GM18517 (cell line): ENCODE measurements around the gene PIK3AP1.
A peak's percentile ranks its signal among the peaks of the same experiment; 100 is the strongest.

ENCODE experiments used
- ATAC-seq: cut with Tn5 transposase; IDR thresholded peaks from one replicate; pipeline ENCODE4 v1.9.1; 2021; ENCODE audit warnings: mild to moderate bottlenecking, moderate library complexity; ENCODE audit not compliant: unreplicated experiment

Gene PIK3AP1

DNA sequence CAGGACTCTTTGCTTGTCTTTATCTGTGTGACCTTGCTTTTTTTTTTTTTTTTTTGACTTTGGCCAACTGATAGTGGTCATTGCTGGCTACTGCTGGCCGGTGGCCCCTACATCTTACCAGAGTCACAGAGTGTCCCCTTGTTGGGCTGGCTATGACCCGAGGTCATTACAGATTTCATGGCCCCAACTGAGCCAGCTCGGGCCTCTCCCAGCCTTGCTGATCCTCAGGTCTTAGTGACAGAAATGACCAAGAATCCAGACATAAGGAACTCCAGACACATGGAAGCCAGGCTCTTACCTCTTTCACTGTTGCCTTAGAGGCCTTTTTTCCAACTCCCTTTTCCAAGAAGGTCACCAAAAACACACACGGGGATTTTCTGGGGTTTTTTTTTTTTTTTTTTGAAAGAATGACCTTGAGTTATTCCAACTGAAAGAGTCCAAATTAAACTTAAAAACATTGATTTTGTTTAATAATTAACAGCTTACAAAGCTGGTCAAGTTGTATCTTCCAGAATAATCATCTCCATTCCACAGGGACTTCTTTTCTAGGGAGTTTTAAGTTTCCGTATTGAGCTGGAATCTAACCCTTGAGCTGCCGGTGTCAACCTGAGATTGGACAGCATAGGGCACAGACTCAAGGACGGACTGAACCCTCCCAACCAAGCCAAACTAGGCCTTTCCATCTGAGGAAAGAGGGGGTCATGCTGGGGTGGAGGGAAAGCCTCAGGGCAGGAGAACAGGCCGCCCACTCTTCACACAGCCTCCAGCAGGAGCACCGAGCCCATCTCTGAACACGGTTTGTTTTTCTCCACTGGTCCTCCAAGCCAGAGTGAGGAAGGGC lies 43.8 kb downstream of the PIK3AP1 start:
- ATAC-seq, result no peak

DNA sequence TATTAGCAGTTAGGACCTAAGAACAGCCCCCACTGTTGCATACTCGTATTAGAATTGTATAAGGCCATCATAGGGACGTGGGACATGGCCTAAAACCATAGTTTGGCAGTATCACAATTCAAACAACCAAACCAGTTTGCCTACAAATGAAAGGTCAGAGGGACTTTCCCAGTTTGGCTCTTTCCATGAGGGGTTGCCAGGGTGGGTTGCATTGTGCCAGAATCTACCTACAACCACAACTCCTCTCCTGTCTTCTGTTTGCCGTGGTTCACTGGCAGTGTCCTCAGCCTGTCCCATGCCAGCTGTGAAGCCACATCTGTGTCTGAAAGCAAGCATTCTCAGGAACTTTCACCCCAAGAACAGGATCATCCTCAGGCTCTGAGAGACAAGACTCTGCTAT lies 44.5 kb downstream of the PIK3AP1 start:
- ATAC-seq, result no peak

DNA sequence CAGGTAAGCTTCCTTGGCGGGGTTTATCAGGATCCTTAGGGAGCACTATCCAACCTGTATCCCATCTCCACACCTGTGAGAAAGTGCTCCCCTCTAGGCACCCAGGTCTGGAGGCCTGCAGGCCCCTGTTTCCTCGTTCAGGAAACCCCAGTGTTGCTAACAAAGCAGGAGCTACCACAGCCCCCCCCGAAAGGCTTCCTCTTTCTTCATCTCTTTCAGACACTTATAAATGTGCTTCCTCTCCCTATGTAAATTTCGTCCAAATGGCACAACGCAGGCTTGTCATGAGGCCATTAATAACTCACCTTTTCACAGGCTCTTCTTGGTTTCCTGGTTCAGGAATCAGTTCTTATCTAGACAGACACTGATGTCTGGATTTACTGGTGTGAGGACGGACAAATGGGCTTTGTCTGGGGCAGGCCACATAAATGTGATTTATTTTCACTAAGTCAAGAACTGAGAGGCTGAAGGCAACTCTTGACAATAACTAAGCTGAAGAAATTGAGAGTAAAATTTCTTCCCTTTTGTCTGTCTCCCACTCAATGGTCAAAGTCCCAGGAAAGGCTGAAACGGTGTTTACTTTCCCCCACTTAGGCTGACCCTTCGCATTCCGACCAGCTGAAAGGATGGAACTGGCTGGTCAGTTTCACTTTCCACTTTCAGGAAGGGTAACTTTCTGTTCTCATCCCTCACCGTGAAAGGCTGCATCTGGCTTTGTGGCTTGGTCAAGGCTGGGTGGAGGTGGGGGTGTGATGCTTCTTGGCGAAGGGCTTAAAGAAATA lies 46.8 kb downstream of the PIK3AP1 start:
- ATAC-seq, result no peak

DNA sequence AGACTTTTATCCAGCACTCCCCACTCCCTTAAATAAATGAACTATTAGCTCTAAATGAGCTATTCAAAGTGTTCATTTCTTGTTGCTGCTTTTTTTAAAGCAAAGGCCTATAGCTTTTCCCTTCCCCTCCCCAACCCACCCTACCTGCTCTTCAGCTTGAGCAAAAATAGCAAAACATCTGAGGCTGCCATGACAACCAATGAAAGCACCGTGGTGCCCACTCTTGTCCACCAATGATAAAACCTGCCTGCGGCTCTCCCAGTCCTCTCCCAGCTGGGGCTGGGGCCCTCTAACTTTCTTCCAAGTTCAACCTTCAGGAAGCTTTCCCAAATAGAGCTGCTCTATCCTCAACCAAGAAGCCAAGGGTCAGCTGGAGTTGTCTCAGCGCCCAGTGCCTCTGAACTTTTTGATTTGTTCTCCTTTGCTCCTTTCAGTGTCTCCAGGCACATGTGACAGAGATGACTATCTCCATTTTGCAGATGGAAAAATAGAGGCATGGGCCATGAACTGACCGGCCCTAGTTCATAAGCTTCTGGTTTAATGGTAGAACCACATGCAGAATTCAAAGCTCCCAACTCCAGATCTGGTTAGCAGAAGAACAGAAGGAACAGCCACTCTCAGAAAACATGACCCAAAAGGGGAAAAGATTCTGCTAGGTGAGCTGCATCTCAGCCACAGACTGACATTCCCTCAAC lies 47.7 kb downstream of the PIK3AP1 start:
- no peak for ATAC-seq

DNA sequence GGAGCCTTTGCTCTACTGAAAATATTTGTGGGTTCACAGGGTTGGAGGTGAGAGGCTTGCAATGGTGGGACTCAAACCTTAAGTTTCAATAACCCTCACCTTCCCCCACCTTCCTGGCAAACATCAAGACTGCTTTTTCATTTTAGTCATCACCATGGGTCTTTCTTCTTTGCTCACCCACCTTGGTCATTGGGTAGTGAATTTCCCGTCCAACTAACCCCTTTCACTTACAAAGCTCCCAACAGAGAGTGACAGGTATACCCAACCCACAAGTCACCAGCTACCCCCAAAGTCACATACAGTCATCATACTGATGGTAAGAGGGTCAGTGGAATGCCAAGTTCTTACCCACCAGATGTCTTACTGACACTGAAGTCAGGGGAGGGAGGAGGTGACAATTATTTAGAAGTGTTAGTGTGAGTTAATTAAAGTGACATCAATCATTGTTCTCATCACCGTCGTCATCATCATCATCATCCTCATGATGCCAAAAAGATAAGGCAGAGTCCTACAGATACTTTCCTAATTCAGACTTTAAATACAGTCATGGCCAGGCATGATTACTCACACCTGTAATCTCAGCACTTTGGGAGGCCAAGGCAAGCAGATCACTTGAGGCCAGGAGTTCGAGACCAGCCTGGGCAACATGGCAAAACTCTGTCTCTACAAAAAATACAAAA lies 49.0 kb downstream of the PIK3AP1 start:
- ATAC-seq, result no peak

DNA sequence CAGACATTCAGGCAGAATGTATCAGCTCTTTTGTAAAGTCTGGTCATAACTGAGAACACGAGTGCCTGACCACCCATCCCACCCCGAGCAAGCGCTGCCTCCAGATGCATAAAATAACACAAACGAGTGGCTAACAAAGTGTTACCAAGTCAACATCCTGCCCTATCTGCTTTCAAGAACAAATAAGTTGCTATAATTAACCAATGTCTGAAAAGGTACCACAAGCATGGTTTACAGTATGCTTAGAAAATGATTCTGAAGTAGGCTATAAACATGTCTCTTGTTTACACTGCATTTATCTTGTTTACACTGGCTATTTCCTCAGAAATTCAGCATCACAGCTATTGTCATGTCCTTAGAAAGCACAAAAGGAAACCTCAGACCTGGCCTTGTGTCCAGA lies 49.5 kb downstream of the PIK3AP1 start:
- ATAC-seq, result no peak

DNA sequence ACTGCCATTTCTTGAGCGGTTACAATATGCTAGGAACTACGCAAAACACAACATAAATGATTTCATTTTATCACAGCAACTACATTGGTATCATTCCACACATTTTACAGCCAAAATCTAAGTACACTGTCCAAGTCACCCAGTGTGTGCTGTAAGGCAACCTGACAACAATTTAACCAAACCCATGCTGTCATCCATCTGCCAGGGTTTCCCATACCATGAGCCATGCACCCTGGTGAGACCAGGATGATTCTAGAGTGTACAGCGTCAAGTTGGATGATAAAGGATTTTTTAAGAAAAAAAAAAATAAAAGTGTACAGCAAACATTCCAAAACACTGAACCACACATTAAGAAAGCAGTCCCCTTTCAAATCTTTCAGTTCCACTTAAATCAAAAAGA lies 52.9 kb downstream of the PIK3AP1 start:
- ATAC-seq, result no peak

DNA sequence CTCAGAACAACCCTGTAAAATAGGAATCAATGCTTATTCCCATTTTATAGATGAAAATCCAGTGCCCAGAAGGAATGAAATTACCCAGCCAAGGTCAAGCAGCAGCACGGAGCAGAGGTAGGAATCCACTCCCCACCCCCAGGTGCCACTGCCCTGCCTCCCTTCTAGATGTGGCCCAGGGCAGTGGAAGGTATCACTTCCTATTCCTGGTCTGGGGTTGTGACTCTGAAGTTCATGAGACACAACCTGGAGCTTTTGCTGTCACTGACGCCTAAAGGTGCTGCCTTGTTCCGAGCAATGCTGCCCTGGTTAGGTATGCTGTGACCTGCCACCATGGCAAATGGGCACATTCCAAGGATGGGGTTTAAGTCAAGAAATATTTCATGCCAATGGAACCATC lies 53.6 kb downstream of the PIK3AP1 start:
- peak; percentile 55 for ATAC-seq

DNA sequence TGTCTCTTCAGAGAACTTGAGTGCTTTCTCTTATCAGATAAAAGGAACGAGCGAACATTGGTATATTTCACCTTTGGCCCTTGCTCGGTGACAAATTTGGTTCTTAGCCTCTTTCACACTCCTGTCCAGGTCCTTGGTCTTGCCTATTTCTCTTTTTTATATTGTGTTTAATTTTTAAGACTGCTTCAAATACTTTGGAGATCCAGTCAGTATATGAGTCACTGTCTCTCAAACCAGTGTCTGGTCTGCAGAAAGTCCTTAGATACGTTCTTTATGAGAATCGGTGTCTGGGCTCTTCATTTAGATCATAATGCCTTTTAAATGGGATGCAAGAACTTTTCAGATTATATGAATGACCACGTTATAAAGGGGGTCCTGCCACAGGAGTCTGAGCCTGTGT lies 55.0 kb downstream of the PIK3AP1 start:
- ATAC-seq, result no peak

DNA sequence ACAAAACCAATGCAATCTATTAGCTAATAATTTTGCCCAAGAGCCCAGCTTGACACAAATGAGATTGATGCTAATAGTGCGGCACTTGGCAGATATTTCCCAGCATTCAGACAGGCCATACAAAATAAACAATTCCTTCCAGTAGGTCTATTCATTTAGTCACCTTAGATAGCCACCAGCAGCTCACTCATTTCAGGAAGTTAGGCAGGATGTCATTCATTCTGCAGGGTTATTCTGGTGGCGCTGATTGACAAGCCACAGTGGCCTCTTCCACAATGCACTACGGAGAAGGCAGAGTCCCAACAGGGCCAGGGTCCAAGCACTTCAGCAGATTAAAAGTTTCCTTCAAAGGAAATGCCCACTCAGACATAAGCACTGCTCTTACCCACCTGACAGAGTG lies 55.8 kb downstream of the PIK3AP1 start:
- ATAC-seq, result no peak

DNA sequence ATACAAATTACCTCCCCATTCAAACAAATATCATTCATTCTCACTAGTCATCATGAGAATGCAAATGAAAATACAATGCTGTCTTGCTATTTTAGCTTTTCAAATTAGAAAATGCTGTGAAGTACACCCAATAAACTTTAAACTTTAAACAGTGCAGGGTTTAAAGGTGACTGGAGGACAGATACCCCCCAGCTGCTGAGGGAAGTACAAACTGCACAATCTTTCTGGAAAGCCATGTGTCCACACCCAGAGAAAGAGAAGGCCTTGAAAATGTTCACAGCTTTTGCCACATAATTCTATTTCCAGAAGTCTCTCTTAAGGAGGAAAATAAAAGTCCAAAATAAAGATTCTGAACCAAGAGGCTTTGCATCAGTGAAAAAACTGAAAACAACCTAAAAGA lies 56.5 kb downstream of the PIK3AP1 start:
- ATAC-seq, result no peak

DNA sequence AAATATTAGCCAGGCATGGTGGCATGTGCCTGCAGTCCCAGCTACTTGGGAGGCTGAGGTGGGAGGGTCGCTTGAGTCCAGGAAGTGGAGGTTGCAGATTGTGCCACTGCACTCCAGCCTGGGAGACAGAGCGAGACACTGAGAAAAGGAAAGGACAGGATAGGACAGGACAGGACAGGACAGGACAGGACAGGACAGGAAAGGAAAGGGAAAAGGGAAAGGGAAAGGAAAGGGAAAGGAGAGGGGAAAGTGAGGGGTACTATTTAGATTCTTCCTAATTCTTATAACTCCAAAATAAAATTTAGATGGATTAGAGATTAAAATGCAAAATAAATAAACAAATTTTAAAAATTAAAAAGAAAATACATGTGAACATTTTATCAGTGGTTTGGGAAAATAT lies 58.7 kb downstream of the PIK3AP1 start:
- ATAC-seq, result no peak

DNA sequence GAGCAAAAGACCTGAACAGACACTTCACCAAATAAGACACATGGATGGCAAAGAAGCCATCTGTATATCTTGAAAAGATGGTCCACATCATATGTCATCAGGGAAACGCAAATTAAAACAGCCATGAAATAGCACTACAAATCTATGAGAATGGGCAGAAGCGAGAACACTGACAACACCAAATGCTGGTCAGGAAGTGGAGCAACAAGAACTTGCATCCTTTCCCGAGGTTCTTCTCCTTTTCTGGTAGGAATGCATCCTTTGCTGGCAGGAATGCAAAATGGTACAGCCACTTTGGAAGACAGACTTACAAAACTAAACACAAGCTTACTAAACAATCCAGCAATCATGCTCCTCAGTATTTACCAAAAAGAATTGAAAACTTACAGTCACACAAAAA lies 60.0 kb downstream of the PIK3AP1 start:
- ATAC-seq, result no peak

DNA sequence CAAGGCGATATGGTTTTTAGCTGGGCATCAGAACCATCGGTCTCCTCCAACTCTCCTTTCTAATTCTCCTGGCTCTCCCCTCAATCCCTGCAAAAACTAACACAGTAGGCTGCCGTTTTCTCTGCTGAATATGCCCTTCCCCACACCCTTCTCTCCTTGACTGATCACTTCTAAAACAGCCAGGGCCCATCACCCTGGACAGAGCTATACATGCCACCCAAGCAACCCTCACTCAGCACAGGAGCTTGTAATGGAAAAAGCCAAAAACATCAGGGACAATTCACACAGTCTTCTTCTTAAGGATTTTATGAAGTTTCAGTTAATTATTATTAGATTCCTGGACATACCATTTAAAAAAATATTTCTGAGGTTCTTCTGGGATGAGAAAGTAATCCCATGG lies 61.5 kb downstream of the PIK3AP1 start:
- no peak for ATAC-seq

DNA sequence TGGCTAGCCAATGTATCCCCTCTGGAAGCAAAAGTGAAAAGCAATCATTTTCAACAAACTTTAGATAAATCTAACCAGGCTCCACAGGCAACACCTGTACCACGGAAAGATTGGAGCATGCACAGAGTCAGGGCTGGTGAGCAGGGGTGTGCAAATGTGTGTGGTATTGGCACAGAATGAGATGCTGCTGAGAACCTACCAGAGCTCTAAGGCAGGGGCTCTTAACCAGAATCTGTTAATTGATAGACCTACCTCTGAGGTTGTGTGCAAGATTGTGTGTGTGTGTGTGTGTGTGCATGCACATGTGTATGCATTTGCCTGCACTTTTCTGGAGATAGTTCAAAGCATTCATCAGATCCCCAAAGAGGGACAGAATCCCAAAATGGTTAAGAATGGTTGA lies 62.9 kb downstream of the PIK3AP1 start:
- ATAC-seq, result no peak

DNA sequence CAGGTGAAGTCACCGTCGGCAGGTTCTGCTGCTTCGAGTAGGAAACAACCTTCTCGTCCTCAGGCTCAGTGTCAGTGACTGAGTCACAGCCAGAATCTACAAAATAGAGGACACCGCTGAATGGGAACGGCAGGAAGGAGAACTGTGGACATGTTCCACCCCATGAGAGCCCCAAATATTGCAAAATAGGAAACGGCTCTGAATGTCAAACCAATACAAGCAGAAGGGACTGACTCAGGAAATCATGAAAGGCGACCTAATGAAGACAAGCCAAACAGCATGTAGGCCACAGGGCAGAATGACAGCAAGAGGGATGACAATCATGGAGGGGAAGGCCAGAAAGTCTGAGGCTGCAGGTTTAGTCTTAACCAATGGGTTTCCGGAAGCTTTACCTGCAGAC lies 63.5 kb downstream of the PIK3AP1 start:
- no peak for ATAC-seq

DNA sequence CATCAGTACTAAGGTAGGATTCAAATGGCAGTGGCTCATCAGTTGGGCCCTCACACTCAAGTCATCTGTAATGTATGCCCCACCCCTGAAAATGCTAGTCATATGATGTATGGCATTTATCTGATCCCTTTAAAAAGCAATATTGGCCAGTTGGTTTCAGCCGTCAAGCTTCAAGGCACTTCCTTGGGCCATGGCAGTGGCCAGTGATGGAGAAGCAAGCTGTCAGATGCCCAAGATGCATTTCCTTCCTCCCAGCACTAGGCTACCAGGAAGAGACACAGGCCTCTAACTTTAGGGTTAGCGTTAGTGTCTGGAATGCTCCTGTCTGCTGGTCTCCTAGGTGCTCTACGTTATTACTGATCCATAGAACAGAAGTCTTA lies 64.1 kb downstream of the PIK3AP1 start:
- ATAC-seq, result no peak

DNA sequence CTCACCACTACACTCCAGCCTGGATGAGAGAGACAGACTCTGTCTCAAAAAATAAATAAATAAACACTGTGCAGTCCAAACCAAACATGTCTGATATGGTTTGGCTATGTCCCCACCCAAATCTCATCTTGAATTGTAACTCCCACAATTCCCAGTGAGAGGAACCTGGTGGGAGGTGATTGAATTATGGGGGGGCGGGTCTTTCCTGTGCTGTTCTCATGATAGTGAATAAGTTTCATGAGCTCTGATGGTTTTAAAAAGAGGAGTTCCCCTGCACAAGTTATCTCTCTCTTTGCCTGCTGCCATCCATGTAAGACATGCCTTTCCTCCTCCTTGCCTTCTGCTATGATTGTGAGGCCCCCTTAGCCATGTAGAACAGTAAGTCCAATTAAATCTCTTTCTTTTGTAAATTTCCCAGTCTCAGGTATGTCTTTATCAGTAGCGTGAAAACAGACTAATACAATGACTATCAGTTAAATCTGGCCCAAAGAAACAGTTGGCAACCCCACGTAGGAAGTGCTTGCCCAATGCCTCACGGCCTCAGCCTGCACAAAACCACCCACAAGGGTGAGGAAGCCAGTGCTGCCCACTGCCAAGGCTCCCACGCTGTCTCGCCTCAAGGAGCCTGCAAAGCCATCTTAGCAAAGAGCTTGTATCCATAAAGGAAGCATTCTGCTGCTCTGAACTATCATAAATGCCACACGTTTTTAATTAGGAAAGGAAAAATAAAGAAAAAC lies 64.7 kb downstream of the PIK3AP1 start:
- ATAC-seq, result no peak

DNA sequence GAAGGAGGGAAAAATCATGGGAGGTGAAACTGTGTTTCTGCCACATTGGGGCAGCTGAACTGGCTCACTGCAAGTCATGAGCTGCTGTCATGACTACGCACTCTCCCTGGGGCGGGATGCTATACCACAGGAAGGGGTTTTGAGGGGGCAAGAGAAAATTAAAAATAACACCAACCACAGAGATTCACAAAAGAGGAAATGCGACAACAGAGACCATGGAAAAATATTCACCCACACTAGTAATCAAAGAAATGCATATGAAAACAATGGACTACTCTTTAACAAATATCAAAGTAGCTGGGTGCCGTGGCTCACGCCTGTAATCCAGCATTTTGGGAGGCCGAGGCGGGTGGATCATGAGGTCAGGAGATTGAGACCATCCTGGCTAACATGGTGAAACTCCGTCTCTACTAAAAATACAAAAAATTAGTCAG lies 68.3 kb downstream of the PIK3AP1 start:
- ATAC-seq, result peak; percentile 73

DNA sequence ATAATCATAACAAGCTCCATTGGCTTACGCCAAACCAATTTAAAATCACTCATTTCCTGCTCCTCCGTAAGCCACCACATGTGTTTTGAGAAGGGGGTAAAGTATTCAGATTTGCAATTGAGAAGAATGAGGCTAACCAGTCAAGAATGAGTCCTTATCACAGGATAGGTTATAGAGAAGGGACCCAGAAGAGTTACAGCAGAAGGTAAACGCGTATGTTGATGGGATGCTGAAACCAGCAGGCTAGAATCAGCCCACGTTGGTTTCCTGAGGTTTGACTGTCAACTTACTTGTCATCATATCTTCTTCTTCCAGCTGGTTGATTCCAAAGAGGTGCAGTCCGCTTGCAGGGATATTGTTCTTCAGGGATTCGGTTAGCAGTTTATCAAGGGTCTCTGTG lies 69.4 kb downstream of the PIK3AP1 start:
- ATAC-seq, result no peak

DNA sequence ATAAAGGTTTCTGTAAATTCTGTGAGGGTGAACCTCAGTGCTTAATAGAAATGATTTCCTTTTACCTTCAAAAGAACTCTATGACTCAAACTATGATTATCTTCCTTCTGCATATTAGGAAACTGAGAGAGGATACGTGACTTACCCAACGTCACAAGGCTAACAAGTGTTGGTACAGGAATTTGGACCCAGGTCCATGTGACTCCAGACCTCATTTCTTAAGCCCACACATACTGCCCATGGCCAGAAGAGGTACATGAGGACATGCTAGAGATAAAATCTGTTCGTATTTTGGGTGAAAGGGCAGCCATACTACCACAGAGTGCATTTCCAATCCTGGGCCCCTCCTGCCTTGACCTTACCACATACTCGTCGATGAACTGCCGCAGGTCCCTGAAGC lies 72.0 kb downstream of the PIK3AP1 start:
- ATAC-seq, result no peak
